GM18861 (cell line): ENCODE data around the gene PKD1L1.

Experiments
- ATAC-seq: cut with Tn5 transposase; IDR thresholded peaks from one replicate; pipeline ENCODE4 v1.9.1; 2021; ENCODE audit not compliant: unreplicated experiment

Gene PKD1L1

GRCh38 chr7:47877336-47877735 lies 70.9 kb downstream of the PKD1L1 start:
- no peak for ATAC-seq

DNA sequence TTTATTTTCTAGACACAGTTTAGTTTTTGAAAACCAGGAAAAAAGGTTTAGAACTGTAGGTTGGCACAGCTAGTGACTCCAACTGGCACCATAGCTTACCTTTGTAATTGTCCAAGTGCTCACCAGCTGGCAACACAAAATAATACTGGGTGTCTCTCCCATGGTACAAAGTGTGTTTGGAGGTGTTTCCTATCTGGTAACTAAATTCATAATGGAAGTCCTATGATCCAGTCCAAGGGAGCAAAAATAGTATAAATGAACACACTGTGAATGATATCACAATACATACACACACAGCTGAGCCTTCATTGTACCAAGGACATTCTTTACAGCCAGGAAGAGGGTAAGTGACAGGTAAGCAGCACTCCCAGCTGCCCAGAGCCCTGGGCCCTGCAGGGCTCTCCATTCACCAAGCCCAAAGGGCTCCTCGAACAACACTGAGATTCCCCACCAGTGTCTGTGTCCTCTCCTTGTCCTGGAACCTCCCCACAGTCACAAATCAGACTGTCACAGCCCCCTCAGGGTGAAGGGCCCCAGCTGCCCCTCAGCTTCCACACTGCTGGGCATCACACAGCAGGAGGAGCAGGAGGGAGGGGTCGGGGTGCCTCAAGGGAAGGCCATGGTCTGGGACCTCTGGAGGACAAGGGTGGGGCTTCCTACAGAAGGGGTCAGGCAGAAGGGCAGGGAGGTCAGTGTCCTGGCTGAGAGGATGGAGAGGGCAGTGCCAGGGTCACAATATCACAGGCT lies 72.1 kb downstream of the PKD1L1 start:
- no peak for ATAC-seq

GRCh38 chr7:47875406-47875805 lies 72.9 kb downstream of the PKD1L1 start:
- ATAC-seq, result no peak

- no peak for ATAC-seq
Measured at GRCh38 chr7:47873762-47874161, 74.5 kb downstream of the PKD1L1 start.

GRCh38 chr7:47867286-47867685 lies 81.0 kb downstream of the PKD1L1 start:
- ATAC-seq, result no peak

- no peak for ATAC-seq
Measured at GRCh38 chr7:47866120-47866519, 82.1 kb downstream of the PKD1L1 start.

GRCh38 chr7:47852330-47853245 lies 95.7 kb downstream of the PKD1L1 start:
- ATAC-seq, result no peak

DNA sequence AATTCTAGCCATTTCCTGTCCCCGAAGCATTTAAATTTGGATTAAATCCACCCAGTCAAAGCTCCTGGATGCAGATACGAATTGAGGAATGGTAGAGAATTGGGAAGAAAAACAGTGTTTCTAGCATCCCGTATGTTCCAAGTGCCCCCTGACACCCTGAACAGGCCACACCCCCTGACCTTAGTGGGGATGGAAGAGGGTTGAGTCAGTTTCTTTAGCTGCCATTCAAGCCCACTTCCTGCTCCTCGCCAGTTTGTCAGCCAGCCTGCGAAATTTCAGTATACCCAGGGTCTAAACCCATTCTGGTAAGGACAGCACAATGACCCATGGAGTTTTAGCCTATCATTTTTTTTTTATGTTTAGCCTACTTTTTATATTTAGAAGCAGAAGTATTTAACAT lies 101.1 kb downstream of the PKD1L1 start:
- ATAC-seq, result no peak

- no peak for ATAC-seq
Measured at GRCh38 chr7:47846138-47846836, 102.0 kb downstream of the PKD1L1 start.

- no peak for ATAC-seq
Measured at GRCh38 chr7:47844311-47844710, 104.0 kb downstream of the PKD1L1 start.

DNA sequence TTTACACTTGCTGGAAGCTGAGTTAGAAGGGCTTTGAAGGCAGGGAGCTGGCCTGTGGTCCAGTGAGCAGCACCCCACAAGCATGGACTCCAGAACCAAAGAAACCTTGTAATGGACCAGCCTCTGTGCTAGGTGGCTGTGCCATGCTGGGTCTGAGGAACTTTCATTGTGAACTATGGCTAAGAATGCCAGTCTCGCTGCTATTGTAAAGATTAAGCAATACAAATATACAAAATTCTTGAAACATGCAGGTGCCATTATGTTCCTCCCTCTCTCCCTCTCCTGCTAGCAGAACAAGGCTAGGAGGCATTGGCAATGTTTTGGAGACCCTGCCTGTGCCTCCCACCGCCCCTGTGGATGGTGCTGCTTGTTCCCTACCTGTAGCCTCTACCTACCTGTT lies 105.0 kb downstream of the PKD1L1 start:
- ATAC-seq, result no peak

- no peak for ATAC-seq
Measured at GRCh38 chr7:47839381-47839780, 108.9 kb downstream of the PKD1L1 start.

- ATAC-seq, result no peak
Measured at GRCh38 chr7:47837826-47838225, 110.4 kb downstream of the PKD1L1 start.

- ATAC-seq, result no peak
Measured at GRCh38 chr7:47836503-47837202, 111.6 kb downstream of the PKD1L1 start.

DNA sequence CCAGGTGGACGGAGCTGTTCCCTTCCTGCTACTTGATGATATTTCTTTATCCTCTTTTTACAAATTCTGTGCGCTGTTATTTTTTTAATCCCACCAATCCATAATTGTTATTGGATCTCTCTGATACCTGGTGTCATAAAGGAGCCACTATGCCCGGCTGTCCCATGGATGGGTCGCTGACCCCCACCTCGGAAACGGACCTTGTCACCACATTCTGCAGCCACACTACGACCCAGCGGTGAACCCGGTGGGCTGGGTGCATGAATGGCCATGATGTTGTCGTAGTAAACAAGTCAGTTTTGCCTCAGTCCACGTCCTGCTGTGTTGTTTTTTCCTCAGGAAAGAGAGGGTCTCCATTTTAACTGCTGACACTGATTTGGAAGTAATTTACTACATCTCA lies 112.2 kb downstream of the PKD1L1 start:
- ATAC-seq, result no peak

DNA sequence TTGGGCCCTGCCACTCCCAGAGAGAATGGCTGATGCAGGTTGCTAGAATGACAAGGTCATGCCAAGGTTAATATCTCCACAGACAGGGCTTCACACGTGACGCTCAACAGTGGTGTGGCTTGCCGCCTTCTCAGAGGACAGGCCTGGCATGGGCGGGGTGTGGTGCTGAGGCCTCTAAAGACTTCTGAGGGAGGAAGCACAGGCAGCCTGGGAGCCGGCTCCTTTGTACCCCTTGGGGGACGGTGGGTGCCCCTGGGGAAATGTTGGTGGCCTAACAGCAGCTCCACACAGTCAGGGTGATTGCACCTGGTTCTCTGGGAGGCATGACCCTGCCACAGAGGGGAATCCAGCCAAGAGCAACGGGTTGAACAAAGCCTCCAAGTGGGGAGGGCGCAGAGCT lies 115.1 kb downstream of the PKD1L1 start:
- ATAC-seq, result peak; percentile 74

GRCh38 chr7:47832105-47832715 lies 116.1 kb downstream of the PKD1L1 start:
- ATAC-seq, result no peak

GRCh38 chr7:47830015-47830414 lies 118.3 kb downstream of the PKD1L1 start:
- no peak for ATAC-seq

- no peak for ATAC-seq
Measured at GRCh38 chr7:47827871-47828270, 120.4 kb downstream of the PKD1L1 start.

GRCh38 chr7:47827351-47827756 lies 120.9 kb downstream of the PKD1L1 start:
- no peak for ATAC-seq

- ATAC-seq, result no peak
Measured at GRCh38 chr7:47826754-47827153, 121.5 kb downstream of the PKD1L1 start.
